Activated naive CD8-positive, alpha-beta T cell treated with anti-CD3 and anti-CD28 coated beads for 36 hours (primary cell): ENCODE measurements around the gene LSP1. TPM values are rescaled to one million over a fixed set of nuclear protein-coding genes. Genes with fewer than 3 reads are reported as not detected.
A peak's percentile ranks its signal among the peaks of the same experiment; 100 is the strongest.
"Not testable (repeated sequence)": the region's sequence is repeated elsewhere in the genome, so short reads cannot be mapped to it uniquely, and the experiment has no call there.

Experiments used
- DNase-seq: peaks from one replicate; pipeline ENCODE4 v3.0.0; 2021
- H3K27ac Mint-ChIP-seq: one replicate; pipeline ENCODE4 v1.8.0; 2022; ENCODE audit warnings: mild to moderate bottlenecking, moderate library complexity, mixed read lengths
- H3K27me3 Mint-ChIP-seq: one replicate; pipeline ENCODE4 v1.8.0; 2022; ENCODE audit warnings: mild to moderate bottlenecking, mixed read lengths
- H3K36me3 Mint-ChIP-seq: one replicate; pipeline ENCODE4 v1.8.0; 2021; ENCODE audit warnings: mild to moderate bottlenecking, mixed read lengths
- H3K4me1 Mint-ChIP-seq: one replicate; pipeline ENCODE4 v1.8.0; 2021; ENCODE audit warnings: mixed read lengths
- H3K4me3 Mint-ChIP-seq: one replicate; pipeline ENCODE4 v1.8.0; 2022; ENCODE audit warnings: mild to moderate bottlenecking, moderate library complexity, mixed read lengths
- H3K9me3 Mint-ChIP-seq: one replicate; pipeline ENCODE4 v1.8.0; 2022; ENCODE audit warnings: mixed read lengths
- total RNA-seq, 2 experiments: library from RNA; stranded (reverse); gene quantifications; one replicate each; pipeline ENCODE4 v1.2.3, GENCODE V29; 2021

LSP1 gene
- 100 to 1,000 TPM; 147 to 148 TPM for total RNA-seq

DNA sequence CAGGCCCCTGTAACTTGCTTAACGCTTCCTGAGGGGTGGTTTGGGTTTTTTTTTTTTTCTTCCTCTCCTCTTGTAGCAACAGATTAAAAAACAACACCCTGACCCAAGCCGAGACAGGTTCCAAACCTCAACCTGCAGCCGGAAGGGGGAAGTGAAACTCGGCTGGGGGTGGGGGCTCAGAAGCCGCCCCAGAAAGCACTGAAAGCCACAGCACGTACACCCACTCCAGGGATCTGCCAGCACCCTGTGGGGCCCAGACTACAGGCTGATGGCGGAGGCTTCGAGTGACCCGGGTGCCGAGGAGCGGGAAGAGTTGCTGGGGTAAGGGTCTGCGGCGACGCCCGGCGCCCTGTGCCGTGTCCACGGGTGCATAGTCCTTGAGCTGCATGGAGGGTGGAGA lies at the start of gene LSP1:
TSS of gene LSP1 (plus strand) at position 208 of the 400 bp plus-strand sequence. CDS start at position 269, 61 bp downstream.
- DNase-seq, result peak; percentile 90
- H3K27me3 Mint-ChIP-seq, result no peaks in the 10 kb centered on the region
- H3K4me3 Mint-ChIP-seq, result peak within 1 kb of the TSS; percentile 99
- peaks cover 6% of the 10 kb centered on the region for H3K36me3 Mint-ChIP-seq
- no peaks in the 10 kb centered on the region for H3K9me3 Mint-ChIP-seq
- H3K4me1 Mint-ChIP-seq, result peaks cover 62% of the 10 kb centered on the region
- H3K27ac Mint-ChIP-seq, result peak within 1 kb of the TSS; percentile 99

GRCh38 chr11:1803246-1803645 lies 49.6 kb upstream of the LSP1 start:
- DNase-seq, result no peak
- no peak overlapping the region for H3K4me3 Mint-ChIP-seq
- H3K27ac Mint-ChIP-seq, result no peak overlapping the region
- H3K27me3 Mint-ChIP-seq, result peaks cover 6% of the 10 kb centered on the region
- no peaks in the 10 kb centered on the region for H3K9me3 Mint-ChIP-seq
- H3K4me1 Mint-ChIP-seq, result no peaks in the 10 kb centered on the region
- H3K36me3 Mint-ChIP-seq, result no peaks in the 10 kb centered on the region

GRCh38 chr11:1803835-1804519 lies 48.9 kb upstream of the LSP1 start:
- not testable (repeated sequence) for H3K4me3 Mint-ChIP-seq, DNase-seq, H3K27ac Mint-ChIP-seq, H3K36me3 Mint-ChIP-seq, H3K4me1 Mint-ChIP-seq, H3K27me3 Mint-ChIP-seq, H3K9me3 Mint-ChIP-seq

DNA sequence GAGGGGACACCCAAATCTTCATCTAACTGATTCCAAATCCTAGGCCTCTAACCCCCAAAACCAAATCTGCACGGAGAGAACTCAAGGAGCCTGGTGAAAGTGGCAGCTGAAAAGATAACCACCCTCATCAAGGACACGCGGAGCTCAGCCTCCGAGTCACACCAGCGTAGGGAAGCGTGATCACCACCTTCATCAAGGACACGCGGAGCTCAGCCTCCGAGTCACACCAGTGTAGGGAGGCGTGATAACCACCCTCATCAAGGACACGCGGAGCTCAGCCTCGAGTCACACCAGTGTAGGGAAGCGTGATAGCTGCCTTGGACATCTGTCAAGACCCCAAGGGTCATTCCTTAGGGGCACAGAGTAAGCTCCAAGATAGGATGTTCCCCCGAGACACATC lies 47.4 kb upstream of the LSP1 start:
- H3K27ac Mint-ChIP-seq, result no peak overlapping the region
- no peak for DNase-seq
- no peak overlapping the region for H3K4me3 Mint-ChIP-seq
- peaks cover 6% of the 10 kb centered on the region for H3K27me3 Mint-ChIP-seq
- peaks cover 1% of the 10 kb centered on the region for H3K36me3 Mint-ChIP-seq
- H3K9me3 Mint-ChIP-seq, result no peaks in the 10 kb centered on the region
- no peaks in the 10 kb centered on the region for H3K4me1 Mint-ChIP-seq

- H3K4me3 Mint-ChIP-seq, result no peak overlapping the region
- peaks cover 1% of the 10 kb centered on the region for H3K36me3 Mint-ChIP-seq
- no peaks in the 10 kb centered on the region for H3K9me3 Mint-ChIP-seq
- H3K27ac Mint-ChIP-seq, result no peak overlapping the region
- no peak for DNase-seq
- H3K27me3 Mint-ChIP-seq, result peaks cover 6% of the 10 kb centered on the region
- H3K4me1 Mint-ChIP-seq, result no peaks in the 10 kb centered on the region
Measured at GRCh38 chr11:1807264-1807995, 45.5 kb upstream of the LSP1 start.

GRCh38 chr11:1810761-1811160 lies 42.1 kb upstream of the LSP1 start:
- Mint-ChIP-seq H3K9me3 (no peaks in the 10 kb centered on the region), H3K27me3 (peaks cover 8% of the 10 kb centered on the region), H3K27ac (no peak overlapping the region), H3K36me3 (peaks cover 1% of the 10 kb centered on the region), H3K4me1 (no peaks in the 10 kb centered on the region), H3K4me3 (no peak overlapping the region)
- DNase-seq, result no peak

DNA sequence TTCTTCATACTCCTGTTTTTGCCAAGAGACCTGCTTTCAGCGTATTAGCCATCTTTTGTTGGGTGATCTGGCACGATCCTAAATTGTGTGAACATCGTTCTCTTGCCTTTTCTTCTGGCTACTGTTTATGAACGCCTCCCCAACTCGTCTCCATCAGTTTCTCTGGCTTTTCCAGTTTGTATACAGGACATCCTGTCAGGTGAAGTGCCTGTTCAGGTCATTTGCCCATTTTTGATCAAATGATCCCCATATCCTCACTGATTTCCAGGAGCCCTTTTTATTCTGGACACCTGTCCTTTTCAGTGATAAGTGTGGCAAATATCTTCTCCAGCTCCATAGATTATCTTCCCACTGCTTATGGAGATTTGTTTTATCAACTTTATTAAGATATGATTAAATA lies 40.6 kb upstream of the LSP1 start:
- H3K9me3 Mint-ChIP-seq, result no peaks in the 10 kb centered on the region
- peaks cover 8% of the 10 kb centered on the region for H3K27me3 Mint-ChIP-seq
- no peak overlapping the region for H3K4me3 Mint-ChIP-seq
- H3K36me3 Mint-ChIP-seq, result peaks cover 1% of the 10 kb centered on the region
- no peak for DNase-seq
- H3K27ac Mint-ChIP-seq, result no peak overlapping the region
- H3K4me1 Mint-ChIP-seq, result no peaks in the 10 kb centered on the region

GRCh38 chr11:1812801-1813200 lies 40.1 kb upstream of the LSP1 start:
- no peak overlapping the region for H3K27ac Mint-ChIP-seq
- H3K27me3 Mint-ChIP-seq, result peaks cover 4% of the 10 kb centered on the region
- no peaks in the 10 kb centered on the region for H3K9me3 Mint-ChIP-seq
- peaks cover 1% of the 10 kb centered on the region for H3K36me3 Mint-ChIP-seq
- no peak overlapping the region for H3K4me3 Mint-ChIP-seq
- H3K4me1 Mint-ChIP-seq, result no peaks in the 10 kb centered on the region
- DNase-seq, result no peak

DNA sequence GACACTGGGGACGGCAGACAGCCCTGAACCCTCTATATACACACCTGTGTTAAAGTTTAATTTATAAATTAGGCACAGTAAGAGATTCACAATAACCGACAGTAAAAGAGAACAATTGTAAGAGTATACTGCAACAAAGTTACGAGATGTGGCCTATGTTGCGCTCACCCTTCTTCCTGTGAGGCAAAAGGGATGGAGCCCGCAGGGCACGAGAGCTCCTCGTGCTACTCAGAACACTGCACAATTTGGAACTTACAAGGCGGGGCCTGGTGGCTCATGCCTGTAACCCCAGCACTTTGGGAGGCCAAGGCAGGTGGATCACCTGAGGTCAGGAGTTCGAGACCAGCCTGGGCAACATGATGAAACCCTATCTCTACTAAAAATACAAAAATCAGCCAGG lies 39.5 kb upstream of the LSP1 start:
- H3K36me3 Mint-ChIP-seq, H3K27ac Mint-ChIP-seq, H3K9me3 Mint-ChIP-seq, DNase-seq, H3K27me3 Mint-ChIP-seq, H3K4me3 Mint-ChIP-seq, H3K4me1 Mint-ChIP-seq: not testable (repeated sequence)

- no peak for DNase-seq
- Mint-ChIP-seq H3K9me3 (no peaks in the 10 kb centered on the region), H3K27ac (no peak overlapping the region), H3K27me3 (peaks cover 3% of the 10 kb centered on the region), H3K4me1 (no peaks in the 10 kb centered on the region), H3K36me3 (no peaks in the 10 kb centered on the region), H3K4me3 (no peak overlapping the region)
Measured at GRCh38 chr11:1814691-1815090, 38.2 kb upstream of the LSP1 start.

DNA sequence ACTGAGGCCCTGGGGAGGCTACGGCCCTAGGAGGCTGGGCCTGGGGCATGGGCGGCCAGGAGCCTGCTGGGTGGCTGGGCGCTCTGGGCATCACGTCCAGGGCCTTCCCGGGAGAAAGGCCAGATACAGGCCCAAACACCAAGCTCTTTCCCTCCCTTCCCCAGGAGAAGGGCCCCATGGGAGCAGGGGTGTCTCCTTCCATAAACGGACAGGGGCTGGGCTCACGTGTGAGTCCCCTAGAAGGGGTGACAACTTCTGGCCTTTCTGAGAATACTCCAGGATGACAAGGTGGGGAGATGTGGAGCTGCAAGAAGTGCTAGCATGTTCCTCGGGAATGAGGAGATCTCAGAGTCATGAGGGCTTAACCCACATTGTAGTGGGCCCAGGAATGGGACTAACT lies 37.6 kb upstream of the LSP1 start:
- Mint-ChIP-seq H3K4me3 (no peak overlapping the region), H3K36me3 (no peaks in the 10 kb centered on the region), H3K4me1 (no peaks in the 10 kb centered on the region), H3K27me3 (peaks cover 3% of the 10 kb centered on the region), H3K27ac (no peak overlapping the region), H3K9me3 (no peaks in the 10 kb centered on the region)
- no peak for DNase-seq

- Mint-ChIP-seq H3K4me3 (no peak overlapping the region), H3K4me1 (no peaks in the 10 kb centered on the region), H3K9me3 (no peaks in the 10 kb centered on the region), H3K27me3 (peaks cover 3% of the 10 kb centered on the region), H3K27ac (no peak overlapping the region), H3K36me3 (no peaks in the 10 kb centered on the region)
- DNase-seq, result no peak
Measured at GRCh38 chr11:1815751-1816150, 37.1 kb upstream of the LSP1 start.

GRCh38 chr11:1817000-1817399 lies 35.9 kb upstream of the LSP1 start:
- Mint-ChIP-seq H3K27ac (no peak overlapping the region), H3K4me1 (no peaks in the 10 kb centered on the region), H3K9me3 (no peaks in the 10 kb centered on the region), H3K4me3 (no peak overlapping the region), H3K36me3 (no peaks in the 10 kb centered on the region), H3K27me3 (peaks cover 3% of the 10 kb centered on the region)
- DNase-seq, result no peak

DNA sequence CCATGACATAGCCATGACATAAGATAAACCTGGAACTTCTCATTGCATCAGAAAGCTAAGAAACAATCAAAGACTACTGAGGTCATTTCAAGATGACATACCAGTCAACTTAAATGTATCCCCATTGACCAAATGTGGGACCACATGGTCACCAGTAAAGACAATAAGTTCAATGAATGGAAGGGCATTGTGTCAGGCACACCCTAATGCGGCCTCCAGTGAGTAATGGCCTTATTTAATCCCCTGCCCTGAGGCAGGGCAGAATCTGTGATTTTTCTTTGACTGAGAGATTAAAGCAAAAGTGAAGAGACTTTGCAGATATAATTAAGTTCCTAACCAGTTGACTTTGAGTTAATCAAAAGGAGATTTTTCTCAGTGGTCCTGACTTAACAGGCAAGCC lies 35.4 kb upstream of the LSP1 start:
- DNase-seq, result no peak
- no peak overlapping the region for H3K27ac Mint-ChIP-seq
- H3K27me3 Mint-ChIP-seq, result peaks cover 3% of the 10 kb centered on the region
- H3K9me3 Mint-ChIP-seq, result no peaks in the 10 kb centered on the region
- H3K4me3 Mint-ChIP-seq, result no peak overlapping the region
- H3K36me3 Mint-ChIP-seq, result no peaks in the 10 kb centered on the region
- no peaks in the 10 kb centered on the region for H3K4me1 Mint-ChIP-seq

DNA sequence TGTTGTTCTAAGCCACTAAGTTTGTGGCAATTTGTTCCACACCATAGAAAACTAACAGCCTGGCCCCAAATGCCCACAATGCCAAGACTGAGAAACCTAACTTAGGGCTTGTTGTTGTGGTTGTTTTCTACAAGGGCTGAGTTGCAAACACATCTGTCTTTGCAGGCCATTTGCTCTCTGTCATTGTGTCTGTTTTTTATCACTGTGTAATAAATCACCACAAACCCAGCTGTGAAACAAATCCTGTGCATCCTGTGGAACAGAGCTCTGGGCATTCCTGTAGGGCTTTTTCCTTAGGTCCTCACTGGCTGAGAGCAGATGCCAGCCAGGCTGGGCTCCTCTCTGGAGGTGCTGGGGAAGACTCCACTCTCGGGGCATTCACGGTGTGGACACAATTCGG lies 33.8 kb upstream of the LSP1 start:
- Mint-ChIP-seq H3K27ac (no peak overlapping the region), H3K9me3 (no peaks in the 10 kb centered on the region), H3K4me1 (no peaks in the 10 kb centered on the region), H3K36me3 (no peaks in the 10 kb centered on the region), H3K27me3 (peaks cover 3% of the 10 kb centered on the region), H3K4me3 (no peak overlapping the region)
- no peak for DNase-seq
